Dedifferentiated amniotic fluid mesenchymal stem cell (primary cell): ENCODE data around the gene CLMN.
A peak's percentile ranks its signal among the peaks of the same experiment; 100 is the strongest.

Experiments
- DNase-seq: peaks from one replicate; pipeline ENCODE4 v3.0.0-alpha.2; 2016; ENCODE audit errors: extremely low spot score

CLMN gene

GRCh38 chr14:95165517-95165916 lies 154.2 kb downstream of the CLMN start:
- DNase-seq = no peak

GRCh38 chr14:95164506-95164905 lies 155.2 kb downstream of the CLMN start:
- DNase-seq = no peak

GRCh38 chr14:95163666-95164065 lies 156.0 kb downstream of the CLMN start:
- no peak for DNase-seq

GRCh38 chr14:95163132-95163531 lies 156.6 kb downstream of the CLMN start:
- DNase-seq = no peak

- no peak for DNase-seq
Measured at GRCh38 chr14:95162641-95163040, 157.1 kb downstream of the CLMN start.

- DNase-seq = peak; percentile 89
Measured at GRCh38 chr14:95157327-95158189, 162.2 kb downstream of the CLMN start, which contains the start of gene DICER1. DICER1 (minus strand) TSS chr14:95157529; CDS start chr14:95133458, 24,071 bp downstream.

- no peak for DNase-seq
Measured at GRCh38 chr14:95157048-95157326, 162.7 kb downstream of the CLMN start.

GRCh38 chr14:95156161-95157047 lies 163.3 kb downstream of the CLMN start:
- DNase-seq = no peak

GRCh38 chr14:95155045-95155444 lies 164.7 kb downstream of the CLMN start:
- DNase-seq = no peak

GRCh38 chr14:95153866-95154265 lies 165.8 kb downstream of the CLMN start:
- no peak for DNase-seq

GRCh38 chr14:95151561-95151960 lies 168.1 kb downstream of the CLMN start:
- DNase-seq = no peak

- no peak for DNase-seq
Measured at GRCh38 chr14:95150910-95151309, 168.8 kb downstream of the CLMN start.

GRCh38 chr14:95149441-95149840 lies 170.3 kb downstream of the CLMN start:
- DNase-seq = no peak

GRCh38 chr14:95147597-95147996 lies 172.1 kb downstream of the CLMN start:
- no peak for DNase-seq

- DNase-seq = no peak
Measured at GRCh38 chr14:95146079-95146771, 173.5 kb downstream of the CLMN start.

GRCh38 chr14:95144849-95145248 lies 174.9 kb downstream of the CLMN start:
- no peak for DNase-seq

GRCh38 chr14:95143808-95144620 lies 175.7 kb downstream of the CLMN start:
- DNase-seq = peak; percentile 34

GRCh38 chr14:95142208-95142607 lies 177.5 kb downstream of the CLMN start:
- no peak for DNase-seq

GRCh38 chr14:95141684-95142083 lies 178.0 kb downstream of the CLMN start:
- no peak for DNase-seq

GRCh38 chr14:95140060-95140858 lies 179.4 kb downstream of the CLMN start:
- DNase-seq = no peak

- DNase-seq = no peak
Measured at GRCh38 chr14:95138876-95139275, 180.8 kb downstream of the CLMN start.
